22Rv1 (cell line): Measurements from ENCODE around the gene TGFBR2.

Experiments used
- CTCF ChIP-seq: fragments of 450-650 bp; IDR thresholded peaks from 2 replicates; pipeline ENCODE4 v1.5.1; 2017; ENCODE audit warnings: mild to moderate bottlenecking
- ZFX ChIP-seq: fragments of 450-650 bp; IDR thresholded peaks from 2 replicates; pipeline ENCODE4 v1.6.1; 2017; ENCODE audit warnings: antibody characterized with exemption, borderline replicate concordance

GRCh38 chr3:30738605-30739004, 132.2 kb downstream of the TGFBR2 start:
- TF ChIP-seq CTCF (no peak), ZFX (no peak)
